ENCODE data around the gene PLEKHA7.

GRCh38 chr11:16900491-16900890, 113.7 kb downstream of the PLEKHA7 start:
- TF ChIP-seq POLR2A (IDR thresholded peaks at IDR 0.05; ENCODE audit: low read depth, low read length): no peak
- no peak for TF ChIP-seq POLR2AphosphoS5 (IDR thresholded peaks at IDR 0.05; ENCODE audit: low read depth, low read length)

All from GM12892 (cell line).